ENCODE measurements around the gene MROH7. TPM values are rescaled to one million over a fixed set of nuclear protein-coding genes. Genes with fewer than 3 reads are reported as not detected.

Gene MROH7
- total RNA-seq, 1 experiment from 2014 or later: not detected

GRCh38 chr1:54754486-54755285 lies 113.1 kb downstream of the MROH7 start:
- H3K27me3 ChIP-seq (replicated peaks; ENCODE audit: insufficient read depth, low read depth, low read length, poor library complexity): no peaks in the 10 kb centered on the region
- peaks cover 9% of the 10 kb centered on the region for H3K36me3 ChIP-seq (ENCODE audit: insufficient read depth, low read length, poor library complexity, severe bottlenecking)
- H3K9me3 ChIP-seq (ENCODE audit: low read depth, low read length, poor library complexity, severe bottlenecking): no peaks in the 10 kb centered on the region
- BruUV-seq (replicated peaks): no TSS peak
- intact Hi-C loops (cut with micrococcal nuclease; ENCODE audit: unreplicated experiment): no loop called here
- H3K4me3 ChIP-seq (ENCODE audit: low read depth, low read length, poor library complexity, severe bottlenecking): no peak overlapping the region
- no peaks in the 10 kb centered on the region for H3K4me1 ChIP-seq (ENCODE audit: insufficient read depth, low read length, poor library complexity, severe bottlenecking)
- no peak for TF ChIP-seq CTCF (conservative IDR thresholded peaks at IDR 0.05; ENCODE audit: low read depth, low read length)
- no peak for TF ChIP-seq EZH2 (IDR thresholded peaks at IDR 0.05; ENCODE audit: borderline replicate concordance, low read depth, low read length, poor library complexity, severe bottlenecking)
- DNase-seq (ENCODE audit: low spot score): no peak
- ChIA-PET CTCF (no interaction called here), POLR2A (ENCODE audit: low non-redundant PET) (no interaction called here)
- no peak overlapping the region for H3K27ac ChIP-seq (ENCODE audit: low read depth, low read length, poor library complexity, severe bottlenecking)

GRCh38 chr1:54757833-54758232 lies 116.2 kb downstream of the MROH7 start:
- H3K36me3 ChIP-seq (ENCODE audit: insufficient read depth, low read length, poor library complexity, severe bottlenecking): peaks cover 9% of the 10 kb centered on the region
- no peaks in the 10 kb centered on the region for H3K9me3 ChIP-seq (ENCODE audit: low read depth, low read length, poor library complexity, severe bottlenecking)
- TF ChIP-seq EZH2 (IDR thresholded peaks at IDR 0.05; ENCODE audit: borderline replicate concordance, low read depth, low read length, poor library complexity, severe bottlenecking) (no peak), CTCF (conservative IDR thresholded peaks at IDR 0.05; ENCODE audit: low read depth, low read length) (no peak)
- intact Hi-C loops (cut with micrococcal nuclease; ENCODE audit: unreplicated experiment): no loop called here
- DNase-seq (ENCODE audit: low spot score): no peak
- H3K27me3 ChIP-seq (replicated peaks; ENCODE audit: insufficient read depth, low read depth, low read length, poor library complexity): no peaks in the 10 kb centered on the region
- H3K27ac ChIP-seq (ENCODE audit: low read depth, low read length, poor library complexity, severe bottlenecking): no peak overlapping the region
- no TSS peak for BruUV-seq (replicated peaks)
- POLR2A ChIA-PET (ENCODE audit: low non-redundant PET): no interaction called here
- no peak overlapping the region for H3K4me3 ChIP-seq (ENCODE audit: low read depth, low read length, poor library complexity, severe bottlenecking)
- no peaks in the 10 kb centered on the region for H3K4me1 ChIP-seq (ENCODE audit: insufficient read depth, low read length, poor library complexity, severe bottlenecking)
- CTCF ChIA-PET: no interaction called here

- TF ChIP-seq CTCF (conservative IDR thresholded peaks at IDR 0.05; ENCODE audit: low read depth, low read length): no peak
- no peak for TF ChIP-seq EZH2 (IDR thresholded peaks at IDR 0.05; ENCODE audit: borderline replicate concordance, low read depth, low read length, poor library complexity, severe bottlenecking)
- Histone ChIP-seq H3K27me3 (replicated peaks; ENCODE audit: insufficient read depth, low read depth, low read length, poor library complexity) (no peaks in the 10 kb centered on the region), H3K4me3 (ENCODE audit: low read depth, low read length, poor library complexity, severe bottlenecking) (no peak overlapping the region), H3K4me1 (ENCODE audit: insufficient read depth, low read length, poor library complexity, severe bottlenecking) (peaks cover 4% of the 10 kb centered on the region), H3K36me3 (ENCODE audit: insufficient read depth, low read length, poor library complexity, severe bottlenecking) (peaks cover 9% of the 10 kb centered on the region), H3K9me3 (ENCODE audit: low read depth, low read length, poor library complexity, severe bottlenecking) (no peaks in the 10 kb centered on the region), H3K27ac (ENCODE audit: low read depth, low read length, poor library complexity, severe bottlenecking) (no peak overlapping the region)
- CTCF ChIA-PET: no interaction called here
- intact Hi-C loops (cut with micrococcal nuclease; ENCODE audit: unreplicated experiment): no loop called here
- no peak for DNase-seq (ENCODE audit: low spot score)
- POLR2A ChIA-PET (ENCODE audit: low non-redundant PET): no interaction called here
- BruUV-seq (replicated peaks): no TSS peak
Observed at GRCh38 chr1:54758678-54759348, 117.2 kb downstream of the MROH7 start.

Other genes with a start within 250 kb of the MROH7 start
- gene SSBP3, start 235.4 kb upstream of the MROH7 start, total RNA-seq (2021): 43.0 and 55.1 TPM in 2 replicates
- gene ACOT11, start 93.6 kb upstream of the MROH7 start, total RNA-seq (2021): 5.5 and 5.6 TPM in 2 replicates
- gene FAM151A, start 18.3 kb upstream of the MROH7 start, total RNA-seq (2021): not detected in 2 replicates
- 25.5 and 26.1 TPM in 2 replicates for gene TTC4, start 74.1 kb downstream of the MROH7 start, total RNA-seq (2021)
- gene PARS2, start 122.7 kb downstream of the MROH7 start, total RNA-seq (2021): 6.9 and 7.0 TPM in 2 replicates
- gene TTC22, start 159.5 kb downstream of the MROH7 start, total RNA-seq (2021): not detected in 2 replicates
- 245 and 273 TPM in 2 replicates for gene DHCR24, start 245.4 kb downstream of the MROH7 start, total RNA-seq (2021)

All from A673 (cell line).